Choroid plexus epithelial cell (primary cell): Measurements from ENCODE around the gene RERE.

ENCODE experiments used
- DNase-seq: peaks from one replicate; pipeline ENCODE4 v3.0.0-alpha.2; 2010; ENCODE audit warnings: low read depth
- H3K4me3 ChIP-seq: 2 replicates; pipeline ENCODE4 v1.5.1; 2011; ENCODE audit warnings: low read depth, mild to moderate bottlenecking, control low read depth, low read length, moderate library complexity
- CTCF ChIP-seq: conservative IDR thresholded peaks from 2 replicates; pipeline ENCODE4 v1.5.1; 2011; ENCODE audit warnings: low read depth, mild to moderate bottlenecking, control low read depth, inconsistent platforms, low read length, moderate library complexity

Gene RERE

DNA sequence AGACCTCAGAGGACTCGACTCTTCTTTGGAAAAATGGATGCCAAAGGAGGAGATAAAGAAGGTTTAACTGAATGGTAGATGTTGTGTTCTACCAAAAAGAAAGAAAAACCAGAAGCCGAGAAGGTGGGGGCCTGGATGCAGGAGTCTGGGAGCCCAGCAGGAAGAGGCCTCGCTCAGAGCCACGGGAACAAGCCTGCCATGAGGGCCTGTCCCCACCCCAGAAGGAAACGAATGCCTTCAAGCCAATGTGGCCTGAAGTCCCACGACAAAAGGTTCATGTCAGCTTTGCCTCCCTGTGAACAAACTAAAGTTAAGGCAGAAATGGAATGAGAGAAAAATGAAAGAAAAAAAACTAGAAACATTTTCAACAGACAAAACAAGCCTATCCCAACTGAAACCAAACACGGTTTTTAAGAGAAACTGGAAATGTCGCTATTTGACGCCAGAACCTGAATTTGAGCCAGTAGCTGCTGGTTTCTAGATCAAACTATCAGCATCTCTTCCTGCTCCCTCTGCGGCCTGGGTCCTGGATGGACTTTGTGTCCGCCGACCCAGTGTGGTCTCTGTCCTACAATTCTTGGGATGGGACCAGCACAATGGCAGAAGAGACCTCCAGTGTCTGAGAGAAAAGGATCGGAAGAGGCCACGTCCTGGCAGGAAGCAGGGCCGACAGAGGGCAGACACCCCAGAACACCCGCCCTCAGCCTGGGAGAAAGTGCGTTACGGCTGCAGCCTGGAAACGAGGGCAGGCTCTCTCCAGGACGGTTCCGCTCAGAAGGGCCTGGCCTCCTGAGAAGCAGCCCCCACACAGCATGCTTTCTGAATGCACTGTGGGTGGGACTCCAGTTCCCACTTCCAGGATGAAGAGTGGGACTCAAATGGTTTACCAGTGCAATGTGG lies 464.3 kb downstream of the RERE start:
- H3K4me3 ChIP-seq: no peak overlapping the region
- DNase-seq: no peak
- TF ChIP-seq CTCF: peak; percentile 14

GRCh38 chr1:8352471-8352845 lies 465.0 kb downstream of the RERE start:
- H3K4me3 ChIP-seq: no peak overlapping the region
- TF ChIP-seq CTCF: no peak
- no peak for DNase-seq

DNA sequence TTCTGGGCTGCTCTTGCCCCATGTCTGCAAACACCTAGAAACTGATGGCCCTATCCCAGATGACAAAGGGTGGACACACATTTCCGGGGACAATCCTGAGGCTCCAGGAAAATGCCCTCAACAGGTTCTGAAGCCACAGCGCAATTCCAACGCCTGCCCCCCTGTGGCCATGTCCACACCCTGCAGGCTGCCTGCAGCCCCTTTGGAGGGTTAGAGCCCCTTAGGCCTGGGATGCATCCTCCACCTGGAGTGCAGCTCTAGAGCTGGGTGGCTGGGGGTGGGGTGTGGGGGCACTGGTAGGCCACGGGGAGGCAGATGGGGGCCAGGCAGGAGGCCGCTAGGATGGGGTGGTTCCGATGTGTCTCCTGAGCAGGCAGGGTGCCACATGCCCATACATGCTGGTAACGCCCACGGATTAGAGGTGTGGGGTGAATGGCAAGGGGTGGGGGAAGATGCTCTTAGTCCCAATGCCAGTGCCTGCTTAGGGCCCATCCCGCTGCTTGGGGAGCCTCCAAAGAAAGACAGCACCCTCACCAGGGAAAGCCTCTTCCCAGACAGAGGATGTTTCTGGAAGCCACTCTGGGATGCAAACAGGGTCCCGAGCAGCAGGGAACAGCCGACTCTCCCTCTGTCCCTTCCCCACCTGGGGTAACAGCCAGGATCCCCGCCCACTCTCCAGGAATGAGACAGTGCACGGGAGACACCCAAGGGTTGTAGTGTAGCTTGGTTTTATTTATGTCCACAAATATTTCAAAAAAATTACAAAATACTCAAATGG lies 465.6 kb downstream of the RERE start:
- no peak overlapping the region for H3K4me3 ChIP-seq
- TF ChIP-seq CTCF: peak; percentile 77
- peak; percentile 40 for DNase-seq

- H3K4me3 ChIP-seq: no peak overlapping the region
- no peak for TF ChIP-seq CTCF
- DNase-seq: no peak
Observed at GRCh38 chr1:8350914-8351684, 466.3 kb downstream of the RERE start.

DNA sequence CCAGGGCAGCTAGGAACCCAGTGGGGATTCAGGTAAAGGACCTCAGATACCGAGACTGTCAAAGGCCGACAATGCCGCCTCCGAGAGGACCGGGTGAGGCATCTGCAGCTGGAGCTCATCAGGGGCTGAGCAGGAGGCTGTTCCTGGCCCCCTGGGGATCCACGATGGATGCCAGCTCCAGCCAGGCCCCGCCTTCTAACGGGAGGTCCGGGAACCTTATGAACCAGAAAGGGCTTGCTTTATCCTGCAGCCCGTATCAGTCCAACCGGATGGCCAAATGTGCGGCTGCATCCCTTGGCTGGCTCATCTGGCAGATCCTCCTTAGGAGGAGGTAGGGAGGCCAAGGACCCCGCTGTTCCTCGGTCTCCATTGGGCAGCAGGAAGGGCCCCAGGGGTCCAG lies 467.5 kb downstream of the RERE start:
- no peak for TF ChIP-seq CTCF
- DNase-seq: peak; percentile 51
- H3K4me3 ChIP-seq: no peak overlapping the region

- DNase-seq: no peak
- no peak overlapping the region for H3K4me3 ChIP-seq
- TF ChIP-seq CTCF: no peak
Observed at GRCh38 chr1:8349473-8349865, 468.0 kb downstream of the RERE start.
